GM12878 (cell line): Measurements from ENCODE around the gene ZNF213. TPM values are rescaled to one million over a fixed set of nuclear protein-coding genes. Genes with fewer than 3 reads are reported as not detected.

ENCODE experiments used
- ATAC-seq: fragments of 200-7000 bp; cut with Tn5 transposase; 3 replicates; pipeline ENCODE4 v1.9.1; 2020; ENCODE audit warnings: mild to moderate bottlenecking, moderate library complexity
- BruUV-seq: library from RNA; stranded (reverse); fragments of 400-500 nt; replicated peaks from 2 replicates; lab custom pipeline; 2021; lab: Mats Ljungman, UMichigan
- CTCF ChIA-PET: fragments of 300-600 bp; sonication (Branson Sonifier 250); formaldehyde crosslinking; extraction: SDS; loops from one replicate; lab custom pipeline; 2021; ENCODE audit warnings: inconsistent platforms; lab: Yijun Ruan, JAX
- POLR2A ChIA-PET: fragments of 350-600 bp; formaldehyde crosslinking; extraction: SDS; loops from one replicate; lab custom pipeline; 2021; ENCODE audit warnings: inconsistent platforms; lab: Charles Lee
- RAD21 ChIA-PET: fragments of 300-600 bp; sonication (Branson Sonifier 250); formaldehyde crosslinking; loops from one replicate; lab custom pipeline; 2023; ENCODE audit warnings: antibody characterized with exemption; ENCODE audit not compliant: unreplicated experiment; lab: Charles Lee
- SMC1A ChIA-PET: fragments of 300-600 bp; sonication (Branson Sonifier 250); formaldehyde crosslinking; loops from one replicate; lab custom pipeline; 2023; ENCODE audit not compliant: unreplicated experiment, uncharacterized antibody; lab: Charles Lee
- DNase-seq: peaks from one replicate; pipeline ENCODE4 v3.0.0-alpha.2; 2011; ENCODE audit warnings: low read depth, low spot score
- FAIRE-seq: peaks from 3 replicates; lab custom pipeline; 2011; peaks lifted over from hg19 to GRCh38; lab: Jason Lieb, UNC
- H2AFZ ChIP-seq: 2 replicates; pipeline ENCODE4 v1.6.0; 2011; ENCODE audit warnings: low read depth, low read length, control low read depth; ENCODE audit not compliant: control insufficient read depth
- H3K27ac ChIP-seq: 2 replicates; pipeline ENCODE4 v1.5.1; 2011; ENCODE audit warnings: control low read depth; ENCODE audit not compliant: control insufficient read depth, insufficient read depth
- H3K27me3 ChIP-seq, 2 experiments: replicated peaks in 1 of 2; 2 replicates each; pipeline versions ENCODE4 v1.6.0 to v1.6.1; 2011; ENCODE audit warnings: low read length in 1 of 2; ENCODE audit not compliant: control insufficient read depth in 2 of 2, insufficient read depth in 2 of 2
- H3K36me3 ChIP-seq, 2 experiments: 2 replicates each; pipeline ENCODE4 v1.5.1; 2011; ENCODE audit warnings: low read length in 1 of 2; ENCODE audit not compliant: control insufficient read depth in 2 of 2, insufficient read depth in 2 of 2
- H3K4me1 ChIP-seq: 2 replicates; pipeline ENCODE4 v1.6.1; 2011; ENCODE audit warnings: mild to moderate bottlenecking, low read length, moderate library complexity, mixed read lengths; ENCODE audit not compliant: control insufficient read depth, insufficient read depth
- H3K4me2 ChIP-seq: 2 replicates; pipeline ENCODE4 v1.6.0; 2011; ENCODE audit warnings: control low read depth; ENCODE audit not compliant: control insufficient read depth, insufficient read depth
- H3K4me3 ChIP-seq: fragments of 200-600 bp; sonication (generic); 2 replicates; pipeline ENCODE4 v1.5.1; 2016
- H3K79me2 ChIP-seq: 2 replicates; pipeline ENCODE4 v1.6.0; 2011; ENCODE audit warnings: low read length; ENCODE audit not compliant: control insufficient read depth, insufficient read depth
- H3K9ac ChIP-seq: 2 replicates; pipeline ENCODE4 v1.8.0; 2011; ENCODE audit warnings: low read length, control low read depth, mixed read lengths; ENCODE audit not compliant: control insufficient read depth, insufficient read depth
- H3K9me3 ChIP-seq: replicated peaks from 3 replicates; pipeline ENCODE4 v1.5.1; 2011; ENCODE audit warnings: mild to moderate bottlenecking, low read length; ENCODE audit not compliant: control insufficient read depth, insufficient read depth
- H4K20me1 ChIP-seq: 2 replicates; pipeline ENCODE4 v1.6.0; 2011; ENCODE audit not compliant: control insufficient read depth, insufficient read depth
- CHD1 ChIP-seq: IDR thresholded peaks from 2 replicates; pipeline ENCODE4 v1.6.1; 2012; ENCODE audit warnings: low read depth, low read length, improper control_type of control experiment
- EED ChIP-seq: sonication (generic); IDR thresholded peaks from 2 replicates; pipeline ENCODE4 v1.6.1; 2016; ENCODE audit warnings: antibody characterized with exemption, low read depth
- ELK1 ChIP-seq: IDR thresholded peaks from 2 replicates; pipeline ENCODE4 v1.6.1; 2012; ENCODE audit warnings: low read depth, low read length, improper control_type of control experiment
- FOS ChIP-seq: IDR thresholded peaks from 3 replicates; pipeline ENCODE4 v1.6.1; 2011; ENCODE audit warnings: borderline replicate concordance; ENCODE audit not compliant: insufficient read length; ENCODE audit errors: extremely low read depth
- HCFC1 ChIP-seq: fragments of 150-350 bp; IDR thresholded peaks from 2 replicates; pipeline ENCODE4 v1.6.1; 2014; ENCODE audit warnings: low read length
- KAT2A ChIP-seq: conservative IDR thresholded peaks from 2 replicates; pipeline ENCODE4 v1.6.1; 2011; ENCODE audit warnings: low read depth, low read length; ENCODE audit not compliant: control insufficient read depth
- KLF5 ChIP-seq: fragments of 450-650 bp; IDR thresholded peaks from 2 replicates; pipeline ENCODE4 v1.6.1; 2014; ENCODE audit warnings: mild to moderate bottlenecking; ENCODE audit not compliant: partially characterized antibody
- MAX ChIP-seq: IDR thresholded peaks from 2 replicates; pipeline ENCODE4 v1.6.1; 2012; ENCODE audit warnings: low read depth, low read length, improper control_type of control experiment
- MEF2B ChIP-seq: fragments of 450-650 bp; IDR thresholded peaks from 2 replicates; pipeline ENCODE4 v1.6.1; 2018; ENCODE audit warnings: mild to moderate bottlenecking, moderate library complexity; ENCODE audit not compliant: partially characterized antibody, poor library complexity, severe bottlenecking
- MYB ChIP-seq: fragments of 150-350 bp; IDR thresholded peaks from 2 replicates; pipeline ENCODE4 v1.6.1; 2014; ENCODE audit warnings: mild to moderate bottlenecking, low read depth, low read length, borderline replicate concordance
- NR2C1 ChIP-seq: fragments of 450-650 bp; IDR thresholded peaks from 2 replicates; pipeline ENCODE4 v1.6.1; 2017; ENCODE audit warnings: antibody characterized with exemption, mild to moderate bottlenecking, moderate library complexity
- NR2F1 ChIP-seq: fragments of 450-650 bp; conservative IDR thresholded peaks from 2 replicates; pipeline ENCODE4 v1.6.1; 2017; ENCODE audit warnings: mild to moderate bottlenecking
- PAX5 ChIP-seq: IDR thresholded peaks from 2 replicates; pipeline ENCODE4 v1.6.1; 2011; ENCODE audit warnings: low read depth, low read length, borderline replicate concordance
- SMAD1 ChIP-seq: fragments of 450-650 bp; IDR thresholded peaks from 2 replicates; pipeline ENCODE4 v1.6.1; 2018; ENCODE audit warnings: mild to moderate bottlenecking, low read depth; ENCODE audit not compliant: partially characterized antibody
- SREBF2 ChIP-seq: IDR thresholded peaks from 2 replicates; pipeline ENCODE4 v1.6.1; 2012; ENCODE audit warnings: mild to moderate bottlenecking, low read length
- ZBTB4 ChIP-seq: fragments of 450-650 bp; formaldehyde crosslinking; IDR thresholded peaks from 2 replicates; pipeline ENCODE4 v1.4.0; 2022; ENCODE audit warnings: mild to moderate bottlenecking, moderate library complexity
- ZNF217 ChIP-seq: fragments of 450-650 bp; IDR thresholded peaks from 2 replicates; pipeline ENCODE4 v1.6.1; 2017; ENCODE audit warnings: antibody characterized with exemption, mild to moderate bottlenecking
- ZSCAN29 ChIP-seq: fragments of 450-650 bp; IDR thresholded peaks from 2 replicates; pipeline ENCODE4 v1.6.1; 2017; ENCODE audit warnings: mild to moderate bottlenecking, moderate library complexity
- ZZZ3 ChIP-seq: IDR thresholded peaks from 2 replicates; pipeline ENCODE4 v1.6.1; 2011; ENCODE audit warnings: low read depth; ENCODE audit not compliant: control insufficient read depth, insufficient read length
- WGBS: methylation state at CpG from one replicate; pipeline ENCODE4 v1.1.6; 2016; ENCODE audit warnings: low lambda C conversion rate; ENCODE audit not compliant: insufficient replicate concordance, insufficient coverage; ENCODE audit errors: missing lambda C conversion rate; 5-methylcytosine and 5-hydroxymethylcytosine counted together
- in situ Hi-C: fragments of 300-500 bp; cut with MboI; formaldehyde crosslinking; loops from 9 replicates; pipeline ENCODE4 v1.14.3; 2018; ENCODE audit warnings: mixed read lengths
- intact Hi-C: fragments of 100-400 bp; cut with micrococcal nuclease; formaldehyde crosslinking; loops from one replicate; pipeline ENCODE4 v1.14.2; 2022; ENCODE audit not compliant: unreplicated experiment
- polyA plus RNA-seq, 11 experiments: library from polyadenylated mRNA; depleted of rRNA in 4 of 11; unstranded in 6 of 11; stranded (reverse) in 5 of 11; fragments of >200 nt; fragmentation: Nextera tagmentation in 4 of 11; fragmentation: Illumina TruSeq in 1 of 11; extraction: Ambion mirVana in 4 of 11; extraction: Trizol in 1 of 11; gene quantifications; 1 replicate in 1 of 11; 2 replicates in 10 of 11; pipeline versions ENCODE4 v1.2.1 to v1.2.3, GENCODE V29; 2011 to 2016; ENCODE audit warnings: inconsistent platforms in 2 of 11, missing spikeins in 2 of 11, low read depth in 1 of 11
- total RNA-seq, 4 experiments: library from RNA; depleted of rRNA in 3 of 4; stranded (reverse); fragments of >200 nt in 3 of 4; fragmentation: Illumina TruSeq in 1 of 4; extraction: Trizol in 1 of 4; gene quantifications; 2 replicates each; pipeline versions ENCODE4 v1.2.1 to v1.2.3, GENCODE V29; 2013 to 2021

The ZNF213 gene
- total and polyA plus RNA-seq, 10 of the 15 experiments (the other 5 are each of a cell fraction or from before 2014, with no cell fraction given), result 0.53 to 9.4 (median 1.1) TPM

GRCh38 chr16:3147757-3148104 is 12.9 kb downstream of the ZNF213 start:
- Histone ChIP-seq H3K4me3 (no peak overlapping the region), H2AFZ (no peak overlapping the region), H3K4me1 (peaks cover 3% of the 10 kb centered on the region; the same call in 1 of the 2 replicates), H3K9ac (no peak overlapping the region), H3K36me3 (no peaks in the 10 kb centered on the region), H3K27ac (no peak overlapping the region), H3K79me2 (no peaks in the 10 kb centered on the region), H3K4me2 (no peak overlapping the region)
- SMC1A ChIA-PET, result interaction anchor here (0.9 to 1.5 kb wide), 2 partner anchors 11 to 18 kb away, joined by 4 to 5 read pairs; no protein-coding TSS in a partner anchor
- TF ChIP-seq HCFC1 (no peak), ZZZ3 (no peak), SREBF2 (no peak), NR2F1 (no peak), ELK1 (no peak), KAT2A (no peak), MAX (no peak), NR2C1 (no peak), FOS (no peak), SMAD1 (no peak), CHD1 (no peak), KLF5 (no peak), MEF2B (no peak), ZBTB4 (CRISPR knock-in tag) (no peak), ZNF217 (no peak), PAX5 (no peak), MYB (no peak), EED (no peak), ZSCAN29 (no peak)
- TF ChIP-seq, all 136 proteins: peak for 0
- CTCF ChIA-PET, result interaction anchor here (0.6 to 3.1 kb wide), 3 partner anchors 12 to 120 kb away, joined by 3 to 13 read pairs (median 3); no protein-coding TSS in a partner anchor
- ATAC-seq (no peak), DNase-seq (no peak), FAIRE-seq (no peak)
- no peaks in the 10 kb centered on the region for H4K20me1 ChIP-seq
- H3K9me3 ChIP-seq, result no peaks in the 10 kb centered on the region; the same call in 2 of the 3 replicates
- RAD21 ChIA-PET, result interaction anchor here (1.2 kb wide), 1 partner anchor 12 kb away, joined by 3 read pairs; no protein-coding TSS in a partner anchor
- 57% methylated on average over 5 of the region's 5 CpGs for WGBS
- BruUV-seq, result no TSS peak
- POLR2A ChIA-PET, result interaction anchor here (1.4 kb wide), 1 partner anchor 10 kb away, joined by 4 read pairs; no protein-coding TSS in a partner anchor
- H3K27me3 ChIP-seq, result no peaks in the 10 kb centered on the region
- intact Hi-C loops (no loop called here), in situ Hi-C loops (no loop called here)
